RKO (cell line): ENCODE measurements around the gene THOC7.

Source experiments
- DNase-seq: peaks from one replicate; pipeline ENCODE4 v3.0.0-alpha.2; 2016; ENCODE audit warnings: low spot score

The THOC7 gene

DNA sequence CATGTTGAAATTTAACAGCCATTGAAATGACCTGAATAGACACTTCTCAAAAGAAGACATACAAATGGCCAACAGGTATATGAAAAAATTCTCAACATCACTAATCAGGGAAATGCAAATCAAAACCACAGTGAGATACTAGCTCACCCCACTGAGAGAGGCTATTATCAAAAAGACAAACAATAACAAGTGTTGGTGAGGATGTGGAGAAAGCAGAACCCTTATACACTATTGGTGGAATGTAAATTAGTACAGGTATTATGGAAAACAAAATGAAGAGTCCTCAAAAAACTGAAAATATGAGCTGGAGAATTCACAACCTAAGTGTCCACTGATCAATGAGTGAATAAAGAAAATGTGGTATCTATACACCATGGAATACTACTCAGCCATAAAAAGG is 21.5 kb downstream of the THOC7 start:
- DNase-seq: no peak

DNA sequence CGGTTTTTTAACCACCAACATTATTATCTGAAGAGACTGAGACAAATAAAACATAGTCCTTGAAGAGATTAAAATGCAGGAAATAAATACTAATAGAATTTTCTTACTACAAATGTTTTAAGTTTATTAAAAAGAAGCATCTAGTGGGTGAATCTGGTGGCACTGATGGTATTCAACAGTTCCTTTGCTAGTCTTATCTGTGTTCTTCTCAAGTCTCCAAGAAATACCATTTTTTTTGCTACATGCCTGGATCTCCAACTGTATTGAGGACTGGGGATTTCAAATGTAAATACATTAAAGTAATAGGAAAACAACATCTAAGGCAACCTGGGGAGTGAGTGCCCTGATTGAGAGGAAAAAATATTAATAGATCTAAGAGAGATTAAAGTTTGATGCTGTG is 21.9 kb downstream of the THOC7 start:
- DNase-seq: no peak

DNA sequence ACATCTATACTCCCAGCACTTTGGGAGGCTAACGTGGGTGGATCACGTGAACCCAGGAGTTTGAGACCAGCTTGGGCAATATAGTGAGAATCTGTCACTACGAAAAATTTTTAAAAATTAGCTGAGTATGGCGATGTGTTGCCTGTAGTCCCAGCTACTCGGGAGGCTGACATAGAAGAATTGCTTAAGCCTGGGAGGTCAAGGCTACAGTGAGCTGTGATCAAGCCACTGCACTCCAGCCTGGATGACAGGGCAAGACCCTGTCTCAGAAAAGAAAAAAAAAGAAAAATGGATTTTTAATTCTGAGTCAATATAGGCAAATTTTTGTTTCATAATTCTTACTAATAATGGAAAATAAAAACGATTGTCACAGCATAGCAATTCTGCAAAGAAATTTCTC is 31.2 kb downstream of the THOC7 start:
- DNase-seq: no peak

- DNase-seq: no peak
These were observed 33.1 kb downstream of the THOC7 start for GRCh38 chr3:63830526-63830925.

DNA sequence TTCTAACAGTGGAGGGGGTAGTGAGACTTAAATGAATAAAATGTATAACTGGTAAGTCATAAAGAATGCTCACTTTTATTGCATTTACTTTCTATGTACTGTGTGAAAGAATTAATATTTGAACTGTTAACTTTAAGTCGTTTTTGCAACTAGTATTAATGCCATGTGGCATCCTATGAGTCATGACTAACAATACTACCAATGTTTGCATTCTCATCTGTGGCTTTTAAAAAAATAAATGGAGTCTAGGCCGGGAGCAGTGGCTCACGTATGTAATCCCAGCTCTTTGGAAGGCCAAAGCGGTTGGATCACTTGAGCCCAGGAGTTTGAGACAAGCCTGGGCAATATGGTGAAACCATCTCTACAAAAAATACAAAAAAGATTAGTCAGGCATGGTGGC is 39.3 kb downstream of the THOC7 start:
- no peak for DNase-seq

DNA sequence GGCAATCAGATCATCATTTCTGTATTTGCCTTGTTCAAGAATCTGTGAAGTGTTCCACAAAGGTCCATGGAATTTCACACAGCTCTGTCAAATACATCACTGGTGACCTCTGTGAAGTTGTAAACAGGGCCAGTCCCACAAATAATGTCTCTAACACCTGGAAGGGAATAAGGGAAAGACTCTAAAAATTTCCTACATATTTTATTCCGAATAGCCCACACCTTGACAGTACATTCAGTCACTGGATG is 44.5 kb downstream of the THOC7 start, which contains the start of gene C3orf49:
TSS of gene C3orf49 (plus strand) at position 149 of the 248 bp plus-strand sequence. CDS start 173 bp downstream, outside the sequence.
- no peak for DNase-seq

- DNase-seq: peak; percentile 51
These were observed 45.1 kb downstream of the THOC7 start for GRCh38 chr3:63818282-63819150.

DNA sequence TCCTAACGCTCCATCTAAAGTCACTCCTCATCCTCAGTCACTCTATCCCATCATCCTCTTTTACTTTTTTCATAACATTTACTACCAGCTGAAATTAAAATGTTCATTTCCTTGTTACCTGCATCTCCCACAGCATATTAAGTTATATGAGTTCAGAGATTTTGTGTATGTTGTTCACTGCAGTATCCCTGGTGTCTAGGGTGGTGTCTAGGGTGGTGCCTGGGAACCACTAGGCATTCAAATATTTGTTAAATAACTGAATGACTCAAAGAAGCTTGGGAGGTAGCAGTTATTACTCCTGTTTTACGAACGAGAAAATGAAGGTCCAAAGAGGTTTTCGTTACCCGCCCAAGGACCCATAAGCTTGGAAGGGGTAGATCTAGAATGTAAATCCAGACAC is 46.4 kb downstream of the THOC7 start:
- DNase-seq: no peak

- DNase-seq: no peak
These were observed 49.4 kb downstream of the THOC7 start for GRCh38 chr3:63814237-63814636.

DNA sequence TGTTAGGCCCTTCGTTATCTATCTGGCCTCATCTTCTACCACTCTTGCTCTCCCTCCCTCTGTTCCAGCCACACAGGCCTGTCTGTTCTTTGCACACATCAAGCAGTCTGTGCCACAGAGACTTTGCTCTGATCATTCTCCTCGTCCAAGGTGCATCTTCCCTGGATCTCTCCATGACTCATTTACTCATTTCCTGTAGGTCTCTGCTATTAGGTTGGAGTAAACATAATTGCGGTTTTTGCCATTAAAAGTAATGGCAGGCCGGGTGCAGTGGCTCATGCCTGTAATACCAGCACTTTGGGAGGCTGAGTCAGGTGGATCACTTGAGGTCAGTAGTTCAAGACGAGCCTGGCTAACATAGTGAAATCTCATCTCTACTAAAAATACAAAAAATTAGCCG is 54.0 kb downstream of the THOC7 start:
- DNase-seq: no peak

DNA sequence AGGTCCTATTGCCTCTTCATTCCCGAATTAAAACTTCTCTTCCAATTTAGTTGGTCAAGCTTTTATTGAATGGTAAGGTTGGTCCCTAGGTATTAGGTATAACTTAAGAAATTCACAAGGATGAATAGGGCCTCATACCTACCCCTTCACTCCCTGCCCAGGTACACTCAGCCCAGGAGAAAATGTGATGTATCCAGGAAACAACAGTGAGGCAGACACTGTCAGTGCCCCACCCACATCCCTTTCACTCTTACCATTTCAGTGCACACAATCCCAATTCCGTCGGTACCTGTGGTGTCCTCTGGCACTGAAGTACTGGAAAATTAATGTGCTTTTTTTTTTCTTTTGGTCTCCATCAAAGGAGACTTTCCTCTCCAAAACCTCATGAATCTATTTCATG is 55.0 kb downstream of the THOC7 start:
- no peak for DNase-seq

GRCh38 chr3:63807961-63808565 is 55.5 kb downstream of the THOC7 start:
- no peak for DNase-seq

DNA sequence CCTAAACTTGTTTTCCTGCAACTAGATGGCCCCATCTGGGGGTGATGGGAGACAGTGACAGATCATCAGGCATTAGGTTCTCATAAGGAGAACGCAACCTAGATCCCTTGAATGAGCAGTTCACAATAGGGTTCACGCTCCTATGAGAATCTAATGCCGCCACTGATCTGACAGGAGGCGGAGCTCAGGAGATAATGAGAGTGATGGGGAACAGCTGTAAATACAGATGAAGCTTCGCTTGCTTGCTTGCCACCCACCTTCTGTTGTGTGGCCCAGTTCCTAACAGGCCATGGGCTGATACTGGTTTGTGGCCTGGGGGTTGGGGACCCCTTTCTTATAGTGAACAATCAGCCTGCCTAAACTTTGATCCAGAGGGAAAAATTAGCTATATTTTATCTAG is 59.7 kb downstream of the THOC7 start:
- DNase-seq: no peak

- no peak for DNase-seq
These were observed 63.5 kb downstream of the THOC7 start for GRCh38 chr3:63800097-63800496.

GRCh38 chr3:63798949-63799348 is 64.7 kb downstream of the THOC7 start:
- DNase-seq: no peak

- DNase-seq: no peak
These were observed 65.1 kb downstream of the THOC7 start for GRCh38 chr3:63798544-63798943.

GRCh38 chr3:63795438-63795837 is 68.2 kb downstream of the THOC7 start:
- no peak for DNase-seq

DNA sequence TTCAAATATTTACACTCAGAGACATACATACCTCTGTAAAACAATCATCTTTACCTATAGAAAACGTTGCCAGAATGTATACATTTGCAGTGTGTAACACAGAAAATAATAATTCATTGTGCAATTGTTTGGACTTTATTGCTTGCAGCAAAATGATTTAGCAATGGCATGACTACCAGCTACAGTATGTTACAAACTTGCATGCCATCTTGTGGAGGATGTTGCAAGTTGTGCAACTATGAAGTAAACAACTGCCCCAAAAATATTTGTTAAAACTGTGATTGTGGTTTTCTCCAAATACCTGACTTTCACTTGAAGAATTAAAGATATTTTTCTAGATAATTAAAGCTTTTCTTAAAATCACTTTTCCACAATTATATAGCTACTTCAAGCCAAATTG is 71.6 kb downstream of the THOC7 start:
- DNase-seq: peak; percentile 28
